H1 (cell line): Measurements from ENCODE around the gene FBXL14. TPM values are rescaled to one million over a fixed set of nuclear protein-coding genes. Genes with fewer than 3 reads are reported as not detected.

ENCODE experiments used
- ASH2L ChIP-seq: fragments of 200-600, 300-600 bp; sonication (generic); IDR thresholded peaks from one replicate; pipeline ENCODE4 v1.7.1; 2017; ENCODE audit warnings: low read length
- CTBP2 ChIP-seq: IDR thresholded peaks from 2 replicates; pipeline ENCODE4 v1.7.0; 2011; ENCODE audit warnings: borderline replicate concordance, mild to moderate bottlenecking, moderate library complexity, mixed read lengths, low read length; ENCODE audit not compliant: insufficient read depth, insufficient read length
- EZH2 ChIP-seq: fragments of 200-600 bp; sonication (generic); IDR thresholded peaks from 2 replicates; pipeline ENCODE4 v1.7.1; 2012; ENCODE audit warnings: low read depth, mild to moderate bottlenecking, moderate library complexity, low read length, inconsistent platforms; ENCODE audit not compliant: severe bottlenecking
- NANOG ChIP-seq: IDR thresholded peaks from 2 replicates; pipeline ENCODE4 v1.6.1; 2011; ENCODE audit warnings: low read length, low read depth, mild to moderate bottlenecking, inconsistent platforms; ENCODE audit not compliant: insufficient read depth, poor library complexity, severe bottlenecking
- RBBP5 ChIP-seq: IDR thresholded peaks from 2 replicates; pipeline ENCODE4 v1.7.1; 2012; ENCODE audit warnings: low read depth, mild to moderate bottlenecking, inconsistent platforms, low read length, moderate library complexity, borderline replicate concordance
- RXRA ChIP-seq: IDR thresholded peaks from 2 replicates; pipeline ENCODE4 v1.6.1; 2011; ENCODE audit warnings: low read depth, mild to moderate bottlenecking, low read length, moderate library complexity; ENCODE audit not compliant: insufficient read depth
- SP1 ChIP-seq: IDR thresholded peaks from 2 replicates; pipeline ENCODE4 v1.6.1; 2011; ENCODE audit warnings: low read depth, low read length
- TAF7 ChIP-seq: optimal IDR thresholded peaks from 2 replicates; pipeline ENCODE3; 2011; ENCODE audit warnings: low read depth, mild to moderate bottlenecking, inconsistent platforms, low read length, moderate library complexity, borderline replicate concordance
- TEAD4 ChIP-seq: IDR thresholded peaks from 2 replicates; pipeline ENCODE4 v1.6.1; 2012; ENCODE audit warnings: low read depth, low read length, inconsistent platforms, mixed read lengths
- polyA plus RNA-seq, 7 experiments: library from polyadenylated mRNA; depleted of rRNA in 3 of 7; stranded (reverse) in 5 of 7; unstranded in 2 of 7; fragments of >200 nt in 5 of 7; fragments of 200-250 nt in 2 of 7; gene quantifications; 1 replicate in 5 of 7; 2 replicates in 1 of 7; 4 replicates in 1 of 7; pipeline versions ENCODE4 v1.2.1 to v1.2.3, GENCODE V29; 2011 to 2013; ENCODE audit warnings: missing spikeins in 2 of 7, mixed read lengths in 2 of 7
- total RNA-seq: library from RNA; stranded (reverse); fragmentation: NEBNext Ultra II Directional; extraction: Animal tissue kit (Norgen Biotek cat#: 25700); gene quantifications from 2 replicates; pipeline ENCODE4 v1.2.1, GENCODE V29; 2021
- TF ChIP-seq, protein P1 (sequence below): IDR thresholded peaks from 2 replicates; pipeline ENCODE4 v1.6.1; 2012; ENCODE audit warnings: inconsistent platforms

The FBXL14 gene
- total and polyA plus RNA-seq, 2 of the 8 experiments (the other 6 are each of a cell fraction or from before 2014, with no cell fraction given), result 5.5 to 9.6 TPM

GRCh38 chr12:1523558-1524050 lies 70.8 kb downstream of the FBXL14 start (continued):
- TF ChIP-seq RBBP5 (peak; percentile 70; the same call in 1 of the 2 replicates), TEAD4 (peak; percentile 91), EZH2 (no peak), CTBP2 (no peak), TAF7 (no peak), ASH2L (peak; percentile 76), SP1 (0 out of 2 replicates have a peak, but pooled peaks have one; percentile 37), NANOG (no peak), RXRA (no peak)
- TF ChIP-seq, protein P1, sequence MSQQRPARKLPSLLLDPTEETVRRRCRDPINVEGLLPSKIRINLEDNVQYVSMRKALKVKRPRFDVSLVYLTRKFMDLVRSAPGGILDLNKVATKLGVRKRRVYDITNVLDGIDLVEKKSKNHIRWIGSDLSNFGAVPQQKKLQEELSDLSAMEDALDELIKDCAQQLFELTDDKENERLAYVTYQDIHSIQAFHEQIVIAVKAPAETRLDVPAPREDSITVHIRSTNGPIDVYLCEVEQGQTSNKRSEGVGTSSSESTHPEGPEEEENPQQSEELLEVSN, result no peak
